ENCODE data around the gene ASB18. TPM values are rescaled to one million over a fixed set of nuclear protein-coding genes. Genes with fewer than 3 reads are reported as not detected.
A peak's percentile ranks its signal among the peaks of the same experiment; 100 is the strongest.

Gene ASB18
- total and polyA plus RNA-seq, 2 experiments from 2014 or later = not detected

GRCh38 chr2:236236559-236237452 lies 27.4 kb downstream of the ASB18 start:
- Histone ChIP-seq H3K9me2 (ENCODE audit: insufficient read depth) (no peaks in the 10 kb centered on the region), H3K36me3 (ENCODE audit: low read depth) (no peaks in the 10 kb centered on the region), H3K27me3 (replicated peaks; ENCODE audit: insufficient read depth) (peaks cover 51% of the 10 kb centered on the region), H3K4me2 (ENCODE audit: unreplicated experiment) (peak overlapping the region; percentile 12), H3F3A (ENCODE audit: insufficient read depth) (no peaks in the 10 kb centered on the region), H3K79me2 (ENCODE audit: insufficient read depth) (no peaks in the 10 kb centered on the region), H3K9me3 (ENCODE audit: low read depth) (no peaks in the 10 kb centered on the region), H3K27ac (no peak overlapping the region), H3K9ac (no peak overlapping the region), H2AFZ (no peak overlapping the region), H4K20me1 (ENCODE audit: insufficient read depth) (no peaks in the 10 kb centered on the region), H3K4me3 (no peak overlapping the region), H3K4me1 (ENCODE audit: insufficient read depth) (no peaks in the 10 kb centered on the region)
- DNase-seq = peak; percentile 9
- TF ChIP-seq EZH2 (IDR thresholded peaks at IDR 0.05; ENCODE audit: insufficient read depth, poor library complexity, severe bottlenecking) (peak; percentile 85), EZH2phosphoT487 (IDR thresholded peaks at IDR 0.05; ENCODE audit: insufficient read depth, low read depth) (0 out of 2 replicates have a peak, but pooled peaks have one; percentile 42)
- WGBS, 2 experiments (ENCODE audit: low coverage in 1 of 2, low lambda C conversion rate in 2 of 2, missing lambda C conversion rate in 2 of 2) = 6 to 7% methylated on average over 50 to 73 of the region's 73 CpGs
- in situ Hi-C loops (cut with MboI) = no loop called here

GRCh38 chr2:236229186-236229585 lies 35.0 kb downstream of the ASB18 start:
- H3K9me2 ChIP-seq (ENCODE audit: insufficient read depth) = no peaks in the 10 kb centered on the region
- no peak overlapping the region for H3K9ac ChIP-seq
- H3F3A ChIP-seq (ENCODE audit: insufficient read depth) = no peaks in the 10 kb centered on the region
- no peak overlapping the region for H3K4me2 ChIP-seq (ENCODE audit: unreplicated experiment)
- H3K36me3 ChIP-seq (ENCODE audit: low read depth) = no peaks in the 10 kb centered on the region
- no peaks in the 10 kb centered on the region for H3K79me2 ChIP-seq (ENCODE audit: insufficient read depth)
- no peaks in the 10 kb centered on the region for H3K9me3 ChIP-seq (ENCODE audit: low read depth)
- no peak overlapping the region for H2AFZ ChIP-seq
- in situ Hi-C loops (cut with MboI) = no loop called here
- DNase-seq = no peak
- TF ChIP-seq EZH2 (IDR thresholded peaks at IDR 0.05; ENCODE audit: insufficient read depth, poor library complexity, severe bottlenecking) (no peak), EZH2phosphoT487 (IDR thresholded peaks at IDR 0.05; ENCODE audit: insufficient read depth, low read depth) (no peak)
- H3K27ac ChIP-seq = no peak overlapping the region
- H3K4me3 ChIP-seq = no peak overlapping the region
- H3K4me1 ChIP-seq (ENCODE audit: insufficient read depth) = no peaks in the 10 kb centered on the region
- H4K20me1 ChIP-seq (ENCODE audit: insufficient read depth) = no peaks in the 10 kb centered on the region
- H3K27me3 ChIP-seq (replicated peaks; ENCODE audit: insufficient read depth) = no peaks in the 10 kb centered on the region; the same call in 1 of the 2 replicates

- Histone ChIP-seq H3K9me2 (ENCODE audit: insufficient read depth) (no peaks in the 10 kb centered on the region), H3K4me2 (ENCODE audit: unreplicated experiment) (no peak overlapping the region), H3K9ac (no peak overlapping the region), H4K20me1 (ENCODE audit: insufficient read depth) (no peaks in the 10 kb centered on the region), H3K9me3 (ENCODE audit: low read depth) (no peaks in the 10 kb centered on the region), H3K4me1 (ENCODE audit: insufficient read depth) (no peaks in the 10 kb centered on the region), H3K4me3 (no peak overlapping the region), H3K27ac (no peak overlapping the region), H3K27me3 (replicated peaks; ENCODE audit: insufficient read depth) (no peaks in the 10 kb centered on the region; the same call in 1 of the 2 replicates), H3K36me3 (ENCODE audit: low read depth) (no peaks in the 10 kb centered on the region), H3F3A (ENCODE audit: insufficient read depth) (no peaks in the 10 kb centered on the region), H3K79me2 (ENCODE audit: insufficient read depth) (no peaks in the 10 kb centered on the region), H2AFZ (no peak overlapping the region)
- no peak for DNase-seq
- TF ChIP-seq EZH2phosphoT487 (IDR thresholded peaks at IDR 0.05; ENCODE audit: insufficient read depth, low read depth) = no peak
- no peak for TF ChIP-seq EZH2 (IDR thresholded peaks at IDR 0.05; ENCODE audit: insufficient read depth, poor library complexity, severe bottlenecking)
- in situ Hi-C loops (cut with MboI) = no loop called here
- WGBS, 2 experiments (ENCODE audit: low coverage in 1 of 2, low lambda C conversion rate in 2 of 2, missing lambda C conversion rate in 2 of 2) = 18 to 25% methylated on average over 2 of the region's 2 CpGs
Observed at GRCh38 chr2:236223675-236224074, 40.5 kb downstream of the ASB18 start.

GRCh38 chr2:236221798-236222197 lies 42.4 kb downstream of the ASB18 start:
- DNase-seq = no peak
- H3K27ac ChIP-seq = no peak overlapping the region
- no peak overlapping the region for H3K4me2 ChIP-seq (ENCODE audit: unreplicated experiment)
- H3K36me3 ChIP-seq (ENCODE audit: low read depth) = no peaks in the 10 kb centered on the region
- H3K9me3 ChIP-seq (ENCODE audit: low read depth) = no peaks in the 10 kb centered on the region
- no peak overlapping the region for H3K9ac ChIP-seq
- no peaks in the 10 kb centered on the region for H3K9me2 ChIP-seq (ENCODE audit: insufficient read depth)
- no peaks in the 10 kb centered on the region for H4K20me1 ChIP-seq (ENCODE audit: insufficient read depth)
- in situ Hi-C loops (cut with MboI) = no loop called here
- no peaks in the 10 kb centered on the region for H3K4me1 ChIP-seq (ENCODE audit: insufficient read depth)
- no peak for TF ChIP-seq EZH2 (IDR thresholded peaks at IDR 0.05; ENCODE audit: insufficient read depth, poor library complexity, severe bottlenecking)
- no peak for TF ChIP-seq EZH2phosphoT487 (IDR thresholded peaks at IDR 0.05; ENCODE audit: insufficient read depth, low read depth)
- H3K27me3 ChIP-seq (replicated peaks; ENCODE audit: insufficient read depth) = peaks cover 11% of the 10 kb centered on the region
- 36 to 44% methylated on average over 7 to 8 of the region's 8 CpGs for WGBS, 2 experiments (ENCODE audit: low coverage in 1 of 2, low lambda C conversion rate in 2 of 2, missing lambda C conversion rate in 2 of 2)
- H3K79me2 ChIP-seq (ENCODE audit: insufficient read depth) = no peaks in the 10 kb centered on the region
- no peak overlapping the region for H3K4me3 ChIP-seq
- H3F3A ChIP-seq (ENCODE audit: insufficient read depth) = no peaks in the 10 kb centered on the region
- H2AFZ ChIP-seq = no peak overlapping the region

All from GM23248 (cell line).